ENCODE results near the gene KCNK2. TPM values are rescaled to one million over a fixed set of nuclear protein-coding genes. Genes with fewer than 3 reads are reported as not detected.

Gene KCNK2
- total RNA-seq, 1 experiment from 2014 or later: 0.18 TPM

DNA sequence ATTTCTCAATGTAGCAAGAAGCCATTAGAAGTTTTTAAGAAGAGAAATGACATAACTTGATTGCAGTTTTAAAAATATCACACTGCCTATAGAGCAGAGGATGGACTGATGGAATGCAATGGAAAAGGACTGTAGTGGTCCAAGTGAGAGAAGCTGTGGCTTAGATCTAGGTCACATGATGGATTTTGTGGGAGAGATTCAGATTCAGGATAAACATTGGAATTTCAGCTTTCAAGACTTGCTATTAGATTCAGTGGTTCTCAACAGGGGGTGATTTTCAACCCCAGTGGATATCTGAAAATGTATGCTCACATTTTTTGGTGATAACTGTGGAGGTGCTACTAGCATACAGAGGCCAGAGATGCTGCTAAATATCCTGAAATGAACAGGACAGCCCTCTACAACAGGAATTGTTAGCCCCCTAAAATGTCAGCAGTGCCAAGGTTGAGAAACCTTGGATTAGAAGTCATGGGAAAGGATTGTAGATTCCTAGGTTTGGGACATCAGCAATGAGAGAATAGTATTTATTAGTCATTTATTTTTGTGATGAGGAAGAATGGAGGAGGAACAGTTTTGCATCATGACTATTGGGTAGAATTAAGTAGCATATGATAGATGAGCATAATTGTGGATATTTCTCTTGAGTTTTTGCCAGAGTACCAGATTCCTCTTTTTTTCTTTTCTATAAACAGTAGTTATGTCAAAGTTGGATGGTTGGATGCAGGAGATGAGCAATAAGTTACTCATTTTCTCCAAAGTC, 30.1 kb upstream of the KCNK2 start:
- no peak for DNase-seq
- H3K27ac Mint-ChIP-seq (ENCODE audit: unreplicated experiment): no peak overlapping the region
- H3K9me3 Mint-ChIP-seq (ENCODE audit: unreplicated experiment): no peaks in the 10 kb centered on the region
- POLR2A ChIA-PET: no interaction called here
- TF ChIP-seq, protein P1, sequence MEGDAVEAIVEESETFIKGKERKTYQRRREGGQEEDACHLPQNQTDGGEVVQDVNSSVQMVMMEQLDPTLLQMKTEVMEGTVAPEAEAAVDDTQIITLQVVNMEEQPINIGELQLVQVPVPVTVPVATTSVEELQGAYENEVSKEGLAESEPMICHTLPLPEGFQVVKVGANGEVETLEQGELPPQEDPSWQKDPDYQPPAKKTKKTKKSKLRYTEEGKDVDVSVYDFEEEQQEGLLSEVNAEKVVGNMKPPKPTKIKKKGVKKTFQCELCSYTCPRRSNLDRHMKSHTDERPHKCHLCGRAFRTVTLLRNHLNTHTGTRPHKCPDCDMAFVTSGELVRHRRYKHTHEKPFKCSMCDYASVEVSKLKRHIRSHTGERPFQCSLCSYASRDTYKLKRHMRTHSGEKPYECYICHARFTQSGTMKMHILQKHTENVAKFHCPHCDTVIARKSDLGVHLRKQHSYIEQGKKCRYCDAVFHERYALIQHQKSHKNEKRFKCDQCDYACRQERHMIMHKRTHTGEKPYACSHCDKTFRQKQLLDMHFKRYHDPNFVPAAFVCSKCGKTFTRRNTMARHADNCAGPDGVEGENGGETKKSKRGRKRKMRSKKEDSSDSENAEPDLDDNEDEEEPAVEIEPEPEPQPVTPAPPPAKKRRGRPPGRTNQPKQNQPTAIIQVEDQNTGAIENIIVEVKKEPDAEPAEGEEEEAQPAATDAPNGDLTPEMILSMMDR (IDR thresholded peaks at IDR 0.05; ENCODE audit: insufficient read depth in 1 of 2, low read depth in 1 of 2, low read length in 1 of 2, severe bottlenecking in 1 of 2, unreplicated experiment in 1 of 2): no peak
- Histone ChIP-seq H3K36me3 (ENCODE audit: control insufficient read depth, insufficient read depth, low read length) (no peaks in the 10 kb centered on the region), H3K4me3 (ENCODE audit: low read depth, low read length) (no peak overlapping the region), H3K4me1 (no peaks in the 10 kb centered on the region), H3K27me3 (replicated peaks; ENCODE audit: control insufficient read depth, insufficient read depth, low read length) (no peaks in the 10 kb centered on the region), H3K9me3 (no peaks in the 10 kb centered on the region)
- H3K36me3 Mint-ChIP-seq (ENCODE audit: insufficient read depth, unreplicated experiment): no peaks in the 10 kb centered on the region
- CTCF ChIA-PET: no interaction called here
- H3K4me3 Mint-ChIP-seq (ENCODE audit: unreplicated experiment): no peak overlapping the region
- no TSS peak for BruUV-seq (replicated peaks)
- H3K4me1 Mint-ChIP-seq (ENCODE audit: low read depth, unreplicated experiment): no peaks in the 10 kb centered on the region
- peaks cover 8% of the 10 kb centered on the region for H3K27me3 Mint-ChIP-seq (ENCODE audit: insufficient read depth, unreplicated experiment)
- intact Hi-C loops (cut with micrococcal nuclease; ENCODE audit: unreplicated experiment): no loop called here

GRCh38 chr1:215054266-215054665, 28.3 kb upstream of the KCNK2 start:
- CTCF ChIA-PET: no interaction called here
- no peak overlapping the region for H3K27ac Mint-ChIP-seq (ENCODE audit: unreplicated experiment)

GRCh38 chr1:215055281-215055935, 27.1 kb upstream of the KCNK2 start:
- intact Hi-C loops (cut with micrococcal nuclease; ENCODE audit: unreplicated experiment): no loop called here
- H3K4me3 Mint-ChIP-seq (ENCODE audit: unreplicated experiment): no peak overlapping the region
- no peak for DNase-seq

More at GRCh38 chr1:215054266-215054665, 28.3 kb upstream of the KCNK2 start:
- no peaks in the 10 kb centered on the region for H3K27me3 ChIP-seq (replicated peaks; ENCODE audit: control insufficient read depth, insufficient read depth, low read length)
- no peak overlapping the region for H3K4me3 ChIP-seq (ENCODE audit: low read depth, low read length)
- POLR2A ChIA-PET: no interaction called here
- Mint-ChIP-seq H3K4me1 (ENCODE audit: low read depth, unreplicated experiment) (peaks cover 6% of the 10 kb centered on the region), H3K4me3 (ENCODE audit: unreplicated experiment) (no peak overlapping the region), H3K9me3 (ENCODE audit: unreplicated experiment) (no peaks in the 10 kb centered on the region), H3K36me3 (ENCODE audit: insufficient read depth, unreplicated experiment) (no peaks in the 10 kb centered on the region), H3K27me3 (ENCODE audit: insufficient read depth, unreplicated experiment) (peaks cover 8% of the 10 kb centered on the region)
- BruUV-seq (replicated peaks): no TSS peak
- no peaks in the 10 kb centered on the region for H3K9me3 ChIP-seq
- TF ChIP-seq, protein P1 (IDR thresholded peaks at IDR 0.05; ENCODE audit: insufficient read depth in 1 of 2, low read depth in 1 of 2, low read length in 1 of 2, severe bottlenecking in 1 of 2, unreplicated experiment in 1 of 2): no peak
- H3K4me1 ChIP-seq: no peaks in the 10 kb centered on the region
- intact Hi-C loops (cut with micrococcal nuclease; ENCODE audit: unreplicated experiment): no loop called here
- H3K36me3 ChIP-seq (ENCODE audit: control insufficient read depth, insufficient read depth, low read length): no peaks in the 10 kb centered on the region
- no peak for DNase-seq

More at GRCh38 chr1:215055281-215055935, 27.1 kb upstream of the KCNK2 start:
- Mint-ChIP-seq H3K27me3 (ENCODE audit: insufficient read depth, unreplicated experiment) (peaks cover 8% of the 10 kb centered on the region), H3K9me3 (ENCODE audit: unreplicated experiment) (no peaks in the 10 kb centered on the region), H3K27ac (ENCODE audit: unreplicated experiment) (no peak overlapping the region), H3K4me1 (ENCODE audit: low read depth, unreplicated experiment) (peaks cover 6% of the 10 kb centered on the region), H3K36me3 (ENCODE audit: insufficient read depth, unreplicated experiment) (no peaks in the 10 kb centered on the region)
- no peak overlapping the region for H3K4me3 ChIP-seq (ENCODE audit: low read depth, low read length)
- H3K9me3 ChIP-seq: no peaks in the 10 kb centered on the region
- TF ChIP-seq, protein P1 (IDR thresholded peaks at IDR 0.05; ENCODE audit: insufficient read depth in 1 of 2, low read depth in 1 of 2, low read length in 1 of 2, severe bottlenecking in 1 of 2, unreplicated experiment in 1 of 2): no peak
- no peaks in the 10 kb centered on the region for H3K36me3 ChIP-seq (ENCODE audit: control insufficient read depth, insufficient read depth, low read length)
- BruUV-seq (replicated peaks): no TSS peak
- no peaks in the 10 kb centered on the region for H3K4me1 ChIP-seq
- no peaks in the 10 kb centered on the region for H3K27me3 ChIP-seq (replicated peaks; ENCODE audit: control insufficient read depth, insufficient read depth, low read length)
- POLR2A ChIA-PET: no interaction called here
- CTCF ChIA-PET: no interaction called here
